Activated gamma-delta T cell treated with anti-CD3 and anti-CD28 coated beads, Interleukin-2, amount 50 U/mL, for 16 hours (primary cell): Measurements from ENCODE around the gene B3GALNT1.
"Not testable (repeated sequence)": the region's sequence is repeated elsewhere in the genome, so short reads cannot be mapped to it uniquely, and the experiment has no call there.

Source experiments
- DNase-seq: peaks from one replicate; pipeline ENCODE4 v3.0.0-alpha.2; 2020; ENCODE audit warnings: low read depth

B3GALNT1 gene

DNA sequence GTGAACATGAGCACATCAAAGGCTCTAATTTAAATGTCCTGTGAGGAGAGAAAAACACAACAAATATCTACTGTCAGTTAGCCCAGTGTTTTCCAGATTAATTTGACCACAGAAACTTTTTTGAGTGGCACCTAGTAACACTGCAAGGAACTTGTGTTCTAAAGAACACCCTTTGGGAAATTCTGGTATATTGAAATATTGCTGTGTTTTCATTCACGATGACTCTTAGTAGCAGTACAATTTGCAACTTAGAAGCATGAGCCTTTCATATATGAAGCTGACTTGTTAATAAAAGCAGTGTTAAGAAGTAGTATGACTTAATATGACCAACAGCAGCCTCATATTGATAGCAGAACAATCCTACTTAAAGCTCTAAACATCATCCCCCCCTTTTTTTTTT is 32.0 kb downstream of the B3GALNT1 start:
- no peak for DNase-seq

DNA sequence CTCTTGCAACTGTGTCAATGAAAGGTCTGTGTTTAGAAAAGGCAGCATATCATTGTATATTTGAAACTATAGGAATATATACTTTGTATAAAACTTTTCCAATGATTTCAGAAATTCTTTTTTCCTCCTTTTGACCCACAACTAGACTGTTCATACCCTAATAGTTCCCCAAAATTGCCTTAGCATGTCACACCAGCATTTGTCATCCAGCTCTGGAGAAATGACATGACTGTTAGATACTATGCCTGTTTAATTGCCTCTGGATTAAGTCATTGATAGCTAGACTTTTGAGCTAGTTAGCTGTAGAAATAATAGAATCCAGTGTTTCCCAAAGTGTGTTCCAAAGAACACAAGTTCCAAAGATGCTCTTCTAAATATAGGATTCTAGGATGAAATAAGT is 32.4 kb downstream of the B3GALNT1 start:
- no peak for DNase-seq

DNA sequence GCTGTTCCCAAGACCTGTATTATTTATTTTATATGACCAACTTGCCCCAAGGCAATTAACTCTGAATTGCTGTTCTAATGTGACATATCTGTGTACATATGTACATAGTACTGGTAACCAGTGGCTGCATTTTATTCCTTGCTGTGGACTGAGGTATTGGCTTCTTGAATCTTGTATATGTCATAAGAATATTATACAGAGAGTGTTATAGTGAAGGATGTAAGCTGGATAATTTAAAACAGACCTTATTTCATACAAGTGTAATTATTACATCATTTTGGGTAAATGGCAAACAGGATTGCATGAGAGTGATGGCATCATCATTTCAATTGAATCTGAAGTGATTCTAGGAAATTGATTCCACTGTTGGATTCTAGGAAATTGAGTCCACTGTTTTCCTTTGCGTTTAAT is 32.9 kb downstream of the B3GALNT1 start:
- no peak for DNase-seq

DNA sequence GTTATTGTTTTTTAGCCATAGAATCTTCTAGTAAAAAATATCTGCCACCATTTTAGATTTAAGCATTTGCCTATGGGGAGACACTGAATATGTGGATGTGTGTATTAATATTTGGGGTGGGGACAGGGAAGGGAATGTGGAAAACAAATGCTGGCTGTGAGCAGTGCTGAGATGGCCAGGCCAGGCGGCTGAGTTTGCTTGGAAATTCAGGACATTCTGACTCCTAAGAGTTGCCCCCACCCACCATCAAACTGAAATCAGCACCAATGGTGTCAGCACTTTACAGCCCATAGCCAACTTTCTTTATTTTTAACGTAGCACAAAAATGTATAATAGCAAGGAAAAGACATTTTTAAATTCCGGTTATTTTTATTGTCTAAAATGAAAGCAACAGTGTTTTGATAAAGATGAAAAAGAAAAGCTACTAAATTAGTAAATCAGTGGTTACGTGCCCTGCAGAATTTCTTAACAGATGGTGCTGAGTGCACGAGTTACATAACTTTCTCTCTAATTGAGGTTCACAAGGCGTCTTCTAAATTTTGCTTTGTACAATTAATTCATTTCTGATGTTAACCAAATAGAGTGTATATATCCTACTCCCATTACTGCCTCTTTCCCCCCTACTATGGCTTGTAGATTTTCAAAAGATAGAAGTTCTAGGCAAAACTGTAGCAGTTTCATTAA is 34.0 kb downstream of the B3GALNT1 start:
- no peak for DNase-seq

DNA sequence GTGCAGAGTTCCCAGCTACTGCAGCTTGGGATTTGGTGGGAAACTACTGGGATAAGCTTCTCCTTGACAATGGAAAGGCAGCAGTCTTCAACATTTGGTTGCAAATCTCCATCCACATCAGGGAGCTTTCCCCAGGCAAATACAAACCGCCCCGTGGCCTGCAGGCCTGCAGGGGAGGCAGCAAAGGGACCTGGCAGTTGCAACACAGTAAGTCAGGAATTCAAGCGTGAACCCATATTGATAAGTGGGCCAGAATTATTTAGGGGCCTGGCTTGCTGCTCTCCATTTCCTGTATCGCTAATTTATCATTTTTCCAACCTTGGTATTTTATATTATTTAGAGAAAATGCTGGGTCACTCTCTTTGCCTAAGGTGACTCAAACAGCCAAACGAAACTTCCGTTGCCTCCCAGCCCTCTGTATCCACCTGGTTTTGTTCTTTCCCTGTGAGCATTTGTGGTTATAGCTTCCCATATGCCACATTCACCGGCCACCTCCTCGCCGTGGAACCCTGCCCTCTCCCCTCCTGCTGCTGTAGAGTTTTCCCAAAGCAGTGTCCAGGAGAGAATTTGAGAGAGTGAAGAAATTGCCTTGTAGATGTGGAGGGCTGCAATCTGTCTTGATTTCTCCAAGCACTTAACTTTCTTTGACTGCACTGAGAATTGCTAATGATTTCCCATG is 34.8 kb downstream of the B3GALNT1 start:
- DNase-seq, result no peak

DNA sequence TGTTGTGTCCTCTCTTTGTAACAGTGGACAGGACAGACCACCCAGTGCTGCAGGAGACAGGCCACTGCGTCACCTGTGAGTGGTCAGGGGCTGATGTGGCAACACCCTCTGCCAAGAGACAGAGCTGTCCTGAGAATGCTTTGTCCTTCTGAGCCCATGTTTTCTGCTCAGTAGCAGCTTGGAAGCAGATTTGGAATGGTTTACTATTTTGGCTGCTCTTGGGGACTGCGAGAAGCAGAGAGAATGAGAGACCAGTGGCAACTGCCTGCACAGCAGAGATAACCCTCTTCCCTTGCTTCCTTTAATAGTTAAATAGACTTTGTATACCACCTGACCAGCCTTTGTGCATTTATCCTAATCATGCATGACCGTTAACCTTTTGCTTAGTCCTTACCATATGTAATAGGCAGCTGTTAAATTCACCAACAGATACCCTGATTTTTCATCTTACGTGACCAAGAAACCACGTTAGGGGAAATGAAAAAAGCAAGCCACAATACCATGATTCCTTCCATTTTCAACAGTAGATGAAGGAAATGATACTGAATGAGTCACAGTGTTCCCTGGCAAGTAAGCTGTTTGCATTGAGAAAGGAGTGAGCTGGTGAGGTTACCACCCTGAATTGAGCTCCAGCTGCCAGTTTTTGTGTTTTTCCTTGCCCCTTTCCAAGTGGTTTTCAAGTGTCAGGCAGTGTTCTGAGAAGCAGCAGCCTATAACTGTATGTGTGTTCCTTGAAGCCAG is 35.5 kb downstream of the B3GALNT1 start:
- DNase-seq, result no peak

DNA sequence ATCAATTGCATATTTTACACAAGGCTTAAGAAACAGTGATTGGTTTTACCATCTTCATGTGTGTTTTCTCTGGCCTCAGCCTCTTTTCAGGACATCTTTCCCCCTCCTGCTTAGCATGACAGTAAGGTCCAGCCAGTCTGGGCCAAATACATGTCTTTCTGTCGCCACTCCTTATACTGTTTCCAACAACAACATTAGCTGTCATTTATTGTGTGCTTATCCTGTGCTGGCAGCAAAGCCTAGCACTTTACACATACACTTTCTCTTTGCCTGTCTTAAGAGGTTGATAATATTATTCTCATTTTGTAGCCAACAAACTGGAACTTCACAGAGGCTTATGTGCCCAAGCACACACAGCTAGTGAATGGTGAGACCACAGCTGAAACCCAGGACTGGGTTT is 37.8 kb downstream of the B3GALNT1 start:
- no peak for DNase-seq

DNA sequence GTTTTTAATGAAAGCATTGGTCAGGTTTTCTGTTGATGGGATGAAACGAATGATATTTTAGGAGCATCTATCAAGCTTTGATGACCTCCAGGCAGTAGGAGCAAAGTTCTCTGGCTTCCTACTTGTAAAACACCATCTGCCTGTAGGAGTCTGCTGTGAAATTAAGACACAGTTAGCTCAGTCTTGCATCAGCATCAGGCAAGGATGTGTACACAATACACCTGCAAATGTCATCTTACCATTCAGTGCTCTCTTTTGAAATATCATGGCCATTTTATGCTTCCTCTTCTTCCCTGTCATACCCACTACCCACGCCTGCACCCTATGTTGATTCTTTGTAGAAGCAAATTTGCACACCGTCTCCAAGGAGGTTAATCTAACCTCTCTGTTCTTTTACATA is 38.2 kb downstream of the B3GALNT1 start:
- DNase-seq, result no peak

DNA sequence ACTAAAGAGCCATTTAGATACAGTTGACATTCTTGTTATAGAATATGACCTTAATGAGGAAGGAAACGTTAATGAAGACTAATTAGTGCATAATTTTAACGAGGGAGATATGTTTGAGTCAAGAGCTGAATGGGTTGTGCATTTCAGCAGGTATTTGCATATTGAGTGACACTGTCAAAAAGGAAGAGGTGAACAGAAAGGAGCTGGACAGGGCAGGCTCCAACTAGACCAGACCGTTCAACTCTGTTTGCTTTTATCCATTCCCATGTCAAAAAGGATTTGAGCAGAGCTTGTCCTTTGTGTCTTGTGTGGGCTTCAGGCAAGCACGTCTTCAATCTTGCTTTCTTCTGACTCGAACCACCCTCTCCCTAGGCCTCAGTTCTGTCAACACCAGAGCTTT is 40.7 kb downstream of the B3GALNT1 start:
- DNase-seq, result no peak

DNA sequence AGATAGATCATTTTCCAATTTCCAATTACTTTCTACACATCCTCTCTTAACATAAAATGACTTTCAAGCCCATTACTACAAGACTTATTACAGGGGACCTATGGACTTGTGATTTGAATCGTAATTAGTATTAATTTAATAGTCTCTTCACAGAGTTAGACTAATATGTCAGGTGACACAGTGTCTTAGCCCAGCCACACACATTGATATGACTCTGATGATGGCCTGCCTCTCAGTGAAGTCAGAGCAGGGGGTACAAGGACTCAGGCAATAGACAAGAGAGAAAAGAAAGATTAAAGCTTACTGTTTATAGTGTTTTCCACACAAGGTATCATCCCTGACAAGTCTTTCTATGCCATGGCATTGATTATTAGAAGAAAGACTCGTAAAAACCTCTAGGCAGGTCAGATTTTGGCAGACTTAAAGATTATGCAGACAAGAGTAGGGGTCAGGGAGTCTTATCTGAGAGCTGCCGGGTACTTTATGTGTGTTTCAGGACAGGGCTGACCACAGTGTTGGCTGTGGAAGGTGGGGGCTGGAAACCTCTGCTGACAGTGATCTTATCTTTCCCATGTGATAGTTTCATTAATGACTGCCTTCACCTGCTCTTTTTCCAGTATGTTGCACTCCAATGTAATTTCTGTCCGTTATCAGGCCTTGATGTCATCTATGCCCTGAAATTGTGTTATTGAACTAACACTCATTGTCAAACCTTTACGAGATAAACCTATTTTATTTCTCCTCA is 50.1 kb downstream of the B3GALNT1 start:
- no peak for DNase-seq

DNA sequence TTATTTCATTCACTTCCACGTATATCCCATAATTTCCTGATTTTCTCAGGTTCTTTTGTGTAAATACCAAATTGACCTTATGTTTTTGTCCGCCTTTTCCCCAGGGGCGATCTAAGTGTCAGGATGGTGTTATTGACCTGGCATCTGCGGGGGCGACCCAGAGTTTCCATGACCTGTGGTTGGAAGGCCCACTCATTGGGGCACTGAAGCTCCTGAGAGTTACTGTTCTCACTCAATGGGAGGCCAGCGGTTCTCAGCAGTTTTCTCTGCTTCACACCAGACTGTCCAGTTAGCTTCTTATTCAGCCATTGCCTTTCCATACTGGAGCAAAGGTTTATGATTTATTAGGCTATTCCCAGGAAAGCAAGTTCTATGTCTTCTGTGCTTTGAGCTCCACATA is 53.3 kb downstream of the B3GALNT1 start:
- no peak for DNase-seq

DNA sequence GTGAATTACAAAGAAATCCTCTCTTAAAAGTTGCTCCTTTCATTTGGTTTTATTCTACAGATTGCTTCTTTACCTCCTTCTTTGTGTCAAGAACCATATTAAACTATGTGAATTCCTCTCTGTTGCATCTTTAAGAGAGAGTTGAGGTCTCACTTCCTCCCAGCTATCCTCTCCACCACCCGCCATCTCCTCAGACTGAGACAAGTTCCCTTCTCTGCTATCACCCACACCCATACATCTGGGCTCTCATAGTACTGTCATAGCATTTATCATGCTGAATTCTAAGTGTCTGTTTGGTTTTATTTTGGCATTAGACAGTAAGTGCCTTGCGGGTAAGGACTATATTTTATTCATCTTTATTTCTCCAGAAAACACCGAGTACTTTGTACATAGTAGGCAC is 54.2 kb downstream of the B3GALNT1 start:
- DNase-seq, result no peak

DNA sequence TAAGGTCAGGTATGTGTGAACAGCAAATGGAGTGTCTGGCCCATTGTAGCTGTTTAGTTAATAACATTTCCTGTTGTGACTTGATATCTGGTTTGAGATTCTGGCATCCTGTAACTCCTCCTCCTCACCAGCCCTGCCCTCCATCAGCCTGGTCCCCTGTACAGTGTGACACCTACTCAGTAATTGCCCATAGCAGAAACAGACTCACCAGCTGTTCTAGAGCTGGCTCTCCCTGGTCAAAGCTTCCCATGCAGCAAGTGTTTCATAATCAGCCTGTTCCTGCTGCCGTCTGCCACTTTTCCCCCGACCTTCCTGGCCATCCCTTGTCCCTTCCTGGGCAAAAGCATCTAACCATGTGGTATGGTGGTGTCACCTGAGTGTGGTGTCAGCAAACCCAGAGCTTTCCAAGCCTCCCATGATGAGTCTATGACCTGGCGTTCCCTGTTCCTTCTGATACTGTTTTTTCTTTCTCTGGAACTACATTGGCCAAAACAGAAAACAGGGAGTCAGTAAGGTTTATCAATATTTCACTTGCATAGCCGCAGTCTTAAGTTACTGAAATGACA is 55.4 kb downstream of the B3GALNT1 start:
- no peak for DNase-seq

DNA sequence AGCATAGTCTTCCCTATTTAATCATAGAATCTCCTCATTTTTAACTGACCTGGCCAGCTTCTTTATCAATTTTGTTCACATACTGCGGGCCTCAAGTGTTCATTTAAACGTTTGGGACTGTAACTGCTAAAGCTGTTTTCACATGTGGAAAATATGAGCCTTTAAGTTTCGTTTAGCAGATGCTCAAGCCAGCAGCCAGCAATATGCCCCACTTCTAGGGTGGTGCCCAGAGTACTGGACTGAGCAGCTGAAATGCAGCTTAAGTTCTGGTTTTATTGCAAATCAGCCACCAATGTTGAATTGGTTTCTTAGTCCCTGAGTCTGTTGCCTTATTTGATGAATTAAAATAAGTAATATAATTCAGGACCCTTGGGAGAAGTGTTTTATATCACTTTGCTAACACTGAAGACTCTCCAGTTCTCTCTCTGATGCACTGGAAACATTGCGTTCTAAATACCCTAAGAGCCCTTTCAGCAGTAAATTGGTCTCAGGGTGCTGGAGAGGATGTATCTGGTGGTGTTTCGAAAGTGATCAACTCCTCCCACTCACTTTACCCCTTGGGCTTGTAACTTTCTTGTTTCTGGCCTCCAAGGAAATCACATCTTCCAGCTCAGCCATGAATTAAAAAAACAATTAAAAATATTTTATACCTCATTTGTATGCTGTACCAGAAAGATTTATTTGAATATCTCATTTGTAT is 61.7 kb downstream of the B3GALNT1 start:
- DNase-seq, result no peak

DNA sequence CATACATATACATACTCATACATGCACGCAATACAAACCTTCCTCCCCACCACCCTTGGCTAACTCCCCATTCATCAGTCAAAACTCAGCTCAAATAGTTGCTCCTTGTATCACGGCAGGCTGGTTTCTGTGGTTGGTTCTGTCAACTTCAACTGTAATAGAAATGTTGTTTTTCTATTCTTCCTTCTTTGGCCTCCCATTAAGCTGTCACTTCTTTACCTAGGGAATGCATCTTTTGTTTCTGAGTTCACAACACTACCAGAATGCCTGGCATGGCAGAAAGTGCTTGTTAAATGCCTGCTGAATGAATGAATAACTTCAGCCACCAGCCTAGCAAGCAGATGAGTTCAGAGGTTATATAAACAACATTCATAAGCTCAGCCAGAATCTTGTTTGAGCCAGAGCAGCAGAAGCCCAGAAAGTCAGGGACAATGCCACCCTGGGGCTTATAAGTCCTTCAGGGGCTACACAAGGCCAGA is 63.1 kb downstream of the B3GALNT1 start:
- no peak for DNase-seq

DNA sequence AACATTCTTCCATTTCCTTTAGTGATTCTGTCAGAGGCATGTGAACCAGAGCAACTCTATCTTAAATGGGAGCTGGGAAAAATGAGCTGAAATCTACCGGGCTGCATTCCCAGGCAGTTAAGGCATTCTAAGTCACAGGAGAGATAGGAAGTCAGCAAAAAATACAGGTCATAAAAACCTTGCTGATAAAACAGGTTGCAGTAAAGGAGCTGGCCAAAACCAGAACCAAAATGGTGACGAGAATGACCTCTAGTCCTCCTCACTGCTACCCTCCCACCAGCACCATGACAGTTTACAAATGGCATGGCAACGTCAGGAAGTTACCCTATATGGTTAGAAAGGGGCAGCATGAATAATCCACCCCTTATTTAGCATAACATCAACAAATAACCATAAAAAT is 66.4 kb downstream of the B3GALNT1 start:
- no peak for DNase-seq

DNA sequence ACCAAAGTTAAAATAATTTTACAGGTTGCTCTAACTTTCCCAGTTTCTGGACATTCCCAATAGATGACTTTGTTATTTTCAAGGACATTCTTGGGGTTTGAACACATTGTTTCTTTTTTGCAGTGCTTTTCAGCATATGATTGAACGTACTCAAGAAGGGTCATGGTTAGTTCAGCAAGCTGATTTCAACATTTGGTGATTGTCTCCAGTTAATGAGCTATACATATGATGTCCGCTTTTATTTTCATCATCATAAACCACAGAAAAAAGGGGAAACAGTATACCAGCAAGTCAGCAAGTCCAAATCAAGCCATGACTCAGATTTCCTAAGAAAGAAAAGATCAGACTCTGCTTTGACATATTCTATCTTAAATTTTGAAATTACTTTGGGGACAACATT is 69.4 kb downstream of the B3GALNT1 start:
- no peak for DNase-seq

DNA sequence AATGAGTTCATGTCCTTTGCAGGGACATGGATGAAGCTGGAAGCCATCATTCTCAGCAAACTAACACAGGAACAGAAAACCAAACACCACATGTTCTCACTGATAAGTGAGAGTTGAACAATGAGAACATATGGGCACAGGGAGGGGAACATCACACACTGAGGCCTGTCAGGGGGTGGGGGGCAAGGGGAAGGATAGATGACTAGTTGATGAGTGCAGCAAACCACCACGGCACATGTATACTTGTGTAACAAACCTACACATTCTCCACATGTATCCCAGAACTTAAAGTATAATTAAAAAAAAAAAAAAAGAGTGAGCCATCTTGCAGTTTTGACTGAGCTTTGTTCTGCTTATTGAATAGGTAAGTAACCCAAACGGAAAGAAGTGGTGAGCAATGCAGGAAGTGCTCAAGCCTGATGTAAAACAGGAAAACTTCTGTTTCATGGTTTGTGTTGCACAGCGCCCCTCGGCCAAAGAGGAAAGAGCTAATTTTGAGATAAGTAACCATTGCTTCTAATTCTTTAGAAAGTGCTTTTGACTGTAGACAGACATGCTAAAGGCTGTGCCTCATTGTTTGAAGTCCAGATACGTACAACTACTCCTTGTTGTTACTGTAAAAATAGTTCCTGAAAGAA is 70.1 kb downstream of the B3GALNT1 start:
- not testable (repeated sequence) for DNase-seq
